Measurements from ENCODE around the gene SLC6A6. TPM values are rescaled to one million over a fixed set of nuclear protein-coding genes. Genes with fewer than 3 reads are reported as not detected.

SLC6A6 gene
- total and polyA plus RNA-seq, 10 of the 15 experiments (the other 5 are each of a cell fraction or from before 2014, with no cell fraction given): 5.6 to 47.0 (median 20.2) TPM

DNA sequence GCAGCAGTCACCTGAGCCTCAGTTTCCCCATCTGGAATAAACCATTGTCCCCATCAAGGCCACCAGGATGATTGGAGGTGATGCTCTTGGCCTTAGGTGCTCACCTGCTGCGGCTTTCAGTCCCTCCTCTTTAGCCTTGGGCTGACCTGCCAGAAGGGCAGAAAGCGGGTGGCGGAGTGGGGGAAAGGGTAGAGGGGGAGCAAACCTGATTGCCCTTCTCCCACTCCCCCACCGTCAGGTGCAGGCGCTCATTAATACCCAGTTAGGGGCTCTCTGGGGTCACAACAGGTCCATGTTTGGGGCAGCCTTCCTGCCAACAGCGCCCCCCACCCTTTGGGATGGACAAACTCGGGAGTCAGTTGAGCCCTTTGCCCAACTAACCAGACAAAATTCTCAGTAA, 87.2 kb downstream of the SLC6A6 start:
- FAIRE-seq: no peak
- 83% methylated on average over 7 of the region's 7 CpGs for WGBS (ENCODE audit: insufficient coverage, insufficient replicate concordance, low lambda C conversion rate, missing lambda C conversion rate)
- peaks cover 10% of the 10 kb centered on the region for H3K4me1 ChIP-seq (ENCODE audit: control insufficient read depth, insufficient read depth, low read length)
- ATAC-seq: no peak
- TF ChIP-seq TAF1 (IDR thresholded peaks at IDR 0.05; ENCODE audit: borderline replicate concordance, low read depth, low read length) (no peak), E2F4 (IDR thresholded peaks at IDR 0.05; ENCODE audit: low read depth, low read length) (no peak), ESRRA (IDR thresholded peaks at IDR 0.05; ENCODE audit: low read length) (no peak), RCOR1 (conservative IDR thresholded peaks at IDR 0.05; ENCODE audit: low read depth, low read length) (no peak), ATF3 (IDR thresholded peaks at IDR 0.05; ENCODE audit: borderline replicate concordance, extremely low read depth, low read depth, low read length) (no peak), CREB1 (IDR thresholded peaks at IDR 0.05; ENCODE audit: low read depth) (no peak), RBBP5 (conservative IDR thresholded peaks at IDR 0.05) (no peak), ZBED1 (IDR thresholded peaks at IDR 0.05; ENCODE audit: borderline replicate concordance) (no peak)
- TF ChIP-seq, protein P1, sequence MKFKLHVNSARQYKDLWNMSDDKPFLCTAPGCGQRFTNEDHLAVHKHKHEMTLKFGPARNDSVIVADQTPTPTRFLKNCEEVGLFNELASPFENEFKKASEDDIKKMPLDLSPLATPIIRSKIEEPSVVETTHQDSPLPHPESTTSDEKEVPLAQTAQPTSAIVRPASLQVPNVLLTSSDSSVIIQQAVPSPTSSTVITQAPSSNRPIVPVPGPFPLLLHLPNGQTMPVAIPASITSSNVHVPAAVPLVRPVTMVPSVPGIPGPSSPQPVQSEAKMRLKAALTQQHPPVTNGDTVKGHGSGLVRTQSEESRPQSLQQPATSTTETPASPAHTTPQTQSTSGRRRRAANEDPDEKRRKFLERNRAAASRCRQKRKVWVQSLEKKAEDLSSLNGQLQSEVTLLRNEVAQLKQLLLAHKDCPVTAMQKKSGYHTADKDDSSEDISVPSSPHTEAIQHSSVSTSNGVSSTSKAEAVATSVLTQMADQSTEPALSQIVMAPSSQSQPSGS (IDR thresholded peaks at IDR 0.05; ENCODE audit: low read length): no peak
- TF ChIP-seq, protein P2, sequence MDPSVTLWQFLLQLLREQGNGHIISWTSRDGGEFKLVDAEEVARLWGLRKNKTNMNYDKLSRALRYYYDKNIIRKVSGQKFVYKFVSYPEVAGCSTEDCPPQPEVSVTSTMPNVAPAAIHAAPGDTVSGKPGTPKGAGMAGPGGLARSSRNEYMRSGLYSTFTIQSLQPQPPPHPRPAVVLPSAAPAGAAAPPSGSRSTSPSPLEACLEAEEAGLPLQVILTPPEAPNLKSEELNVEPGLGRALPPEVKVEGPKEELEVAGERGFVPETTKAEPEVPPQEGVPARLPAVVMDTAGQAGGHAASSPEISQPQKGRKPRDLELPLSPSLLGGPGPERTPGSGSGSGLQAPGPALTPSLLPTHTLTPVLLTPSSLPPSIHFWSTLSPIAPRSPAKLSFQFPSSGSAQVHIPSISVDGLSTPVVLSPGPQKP (IDR thresholded peaks at IDR 0.05; ENCODE audit: low read depth, low read length): no peak
- ChIA-PET SMC1A (ENCODE audit: uncharacterized antibody, unreplicated experiment) (no interaction called here), RAD21 (ENCODE audit: unreplicated experiment) (no interaction called here), CTCF (interaction anchor here (1.7 kb wide), 1 partner anchor 286 kb away, joined by 3 read pairs; no protein-coding TSS in a partner anchor), POLR2A (no interaction called here)
- H3K79me2 ChIP-seq (ENCODE audit: control insufficient read depth, insufficient read depth, low read length): no peaks in the 10 kb centered on the region
- BruUV-seq (replicated peaks): no TSS peak
- in situ Hi-C loops (cut with MboI): no loop called here
- peaks cover 0 to 8% of the 10 kb centered on the region in 2 experiments for H3K36me3 ChIP-seq (ENCODE audit: control insufficient read depth in 2 of 2, insufficient read depth in 2 of 2, low read length in 1 of 2)
- H3K4me2 ChIP-seq (ENCODE audit: control insufficient read depth, insufficient read depth): no peak overlapping the region
- H3K9me3 ChIP-seq (replicated peaks; ENCODE audit: control insufficient read depth, insufficient read depth, low read length): no peaks in the 10 kb centered on the region
- no peak for DNase-seq (ENCODE audit: low read depth, low spot score)
- no peak overlapping the region for H2AFZ ChIP-seq (ENCODE audit: control insufficient read depth, low read depth, low read length)
- intact Hi-C loops (cut with micrococcal nuclease; ENCODE audit: unreplicated experiment): no loop called here
- H3K27ac ChIP-seq (ENCODE audit: control insufficient read depth, insufficient read depth): no peak overlapping the region
- H4K20me1 ChIP-seq (ENCODE audit: control insufficient read depth, insufficient read depth): no peaks in the 10 kb centered on the region
- no peak overlapping the region for H3K4me3 ChIP-seq
- no peaks in the 10 kb centered on the region for H3K27me3 ChIP-seq (replicated peaks in 1 of 2; ENCODE audit: control insufficient read depth in 2 of 2, insufficient read depth in 2 of 2, low read length in 1 of 2)
- no peak overlapping the region for H3K9ac ChIP-seq (ENCODE audit: control insufficient read depth, insufficient read depth, low read length)

All from GM12878 (cell line).